K562 (cell line): Measurements from ENCODE around the gene PGPEP1. TPM values are rescaled to one million over a fixed set of nuclear protein-coding genes. Genes with fewer than 3 reads are reported as not detected.

Source experiments
- ATF7 ChIP-seq: fragments of 450-650 bp; IDR thresholded peaks from 2 replicates; pipeline ENCODE4 v1.7.1; 2014; ENCODE audit warnings: mild to moderate bottlenecking, moderate library complexity
- CHD1 ChIP-seq: fragments of 200-600 bp; sonication (generic); IDR thresholded peaks from one replicate; pipeline ENCODE4 v1.6.1; 2012; ENCODE audit warnings: mild to moderate bottlenecking, moderate library complexity, low read length, inconsistent platforms
- HDAC3 ChIP-seq: fragments of 450-650 bp; IDR thresholded peaks from 2 replicates; pipeline ENCODE4 v1.6.1; 2018; ENCODE audit warnings: borderline replicate concordance, mild to moderate bottlenecking, moderate library complexity; ENCODE audit not compliant: partially characterized antibody
- KLF10 ChIP-seq: fragments of 250-450 bp; sonication (Bioruptor Pico); IDR thresholded peaks from 2 replicates; pipeline ENCODE4 v1.6.1; 2021; ENCODE audit warnings: matching md5 sums
- MNT ChIP-seq, 2 experiments: fragments of 450-650 bp; conservative IDR thresholded peaks; 2 replicates each; pipeline ENCODE4 v1.6.1; 2017; ENCODE audit warnings: mild to moderate bottlenecking in 2 of 2, moderate library complexity in 2 of 2
- NELFE ChIP-seq: IDR thresholded peaks from 2 replicates; pipeline ENCODE4 v1.6.1; 2011; ENCODE audit warnings: mild to moderate bottlenecking; ENCODE audit not compliant: insufficient read depth, insufficient read length
- NR2C2 ChIP-seq, 2 experiments: fragments of 200-800 bp in 1 of 2; sonication (Bioruptor generic) in 1 of 2; sonication (generic) in 1 of 2; formaldehyde crosslinking in 1 of 2; IDR thresholded peaks; 2 replicates each; pipeline versions ENCODE4 v1.6.1 to v1.8.0; 2016 to 2022; ENCODE audit warnings: mild to moderate bottlenecking in 1 of 2, missing compliant biosample characterization in 1 of 2, missing genetic modification characterization in 1 of 2, missing genetic modification reagents in 1 of 2
- PCBP2 ChIP-seq: fragments of 200-400 bp; formaldehyde crosslinking; IDR thresholded peaks from 2 replicates; pipeline ENCODE4 v1.6.1; 2018; ENCODE audit warnings: low read length, low read depth, mild to moderate bottlenecking, moderate library complexity; ENCODE audit not compliant: poor library complexity, severe bottlenecking
- RREB1 ChIP-seq: fragments of 250-450 bp; sonication (Bioruptor Pico); IDR thresholded peaks from 2 replicates; pipeline ENCODE4 v1.4.0; 2020
- polyA plus RNA-seq, 8 experiments: library from polyadenylated mRNA; depleted of rRNA in 4 of 8; stranded (reverse) in 5 of 8; unstranded in 3 of 8; fragments of >200 nt; fragmentation: Nextera tagmentation in 2 of 8; fragmentation: Illumina TruSeq in 1 of 8; extraction: Ambion mirVana in 2 of 8; extraction: Trizol in 1 of 8; gene quantifications; 2 replicates each; pipeline versions ENCODE4 v1.2.1 to v1.2.3, GENCODE V29; 2011 to 2014; ENCODE audit warnings: inconsistent platforms in 1 of 8, missing spikeins in 1 of 8
- total RNA-seq, 7 experiments: library from RNA; depleted of rRNA in 6 of 7; stranded (reverse); fragments of >200 nt in 6 of 7; fragmentation: Illumina TruSeq in 2 of 7; extraction: Trizol in 2 of 7; gene quantifications; 2 replicates each; pipeline versions ENCODE4 v1.2.1 to v1.2.3, GENCODE V29; 2011 to 2021; ENCODE audit warnings: low replicate concordance in 1 of 7

PGPEP1 gene
- total and polyA plus RNA-seq, 9 of the 15 experiments (the other 6 are each of a cell fraction or from before 2014, with no cell fraction given) = 10.0 to 69.6 (median 33.5) TPM

- peak; percentile 81 to 89 for TF ChIP-seq MNT (conservative IDR thresholded peaks at IDR 0.05)
- TF ChIP-seq CHD1 = peak; percentile 17
- peak; percentile 78 for TF ChIP-seq NR2C2 (CRISPR knock-in tag; IDR thresholded peaks at IDR 0.05)
- TF ChIP-seq NR2C2 (tag; IDR thresholded peaks at IDR 0.05) = no peak
- no peak for TF ChIP-seq NELFE
- TF ChIP-seq KLF10 = no peak
- no peak for TF ChIP-seq HDAC3
- peak; percentile 63 for TF ChIP-seq ATF7
- TF ChIP-seq RREB1 (CRISPR knock-in tag) = peak; percentile 78; the same call in 1 of the 2 replicates
- TF ChIP-seq PCBP2 = peak; percentile 76
- TF ChIP-seq, all 486 proteins: peak for 203
Observed at GRCh38 chr19:18388100-18388959, 47.9 kb downstream of the PGPEP1 start (continued).
